IPS DF 4.7 (cell line): ENCODE data around the gene CELF2.
"Not testable (repeated sequence)": the region's sequence is repeated elsewhere in the genome, so short reads cannot be mapped to it uniquely, and the experiment has no call there.

ENCODE experiments used
- DNase-seq: peaks from one replicate; pipeline ENCODE4 v3.0.0-alpha.2; 2013; ENCODE audit warnings: low spot score; ENCODE audit errors: extremely low read depth

The CELF2 gene

DNA sequence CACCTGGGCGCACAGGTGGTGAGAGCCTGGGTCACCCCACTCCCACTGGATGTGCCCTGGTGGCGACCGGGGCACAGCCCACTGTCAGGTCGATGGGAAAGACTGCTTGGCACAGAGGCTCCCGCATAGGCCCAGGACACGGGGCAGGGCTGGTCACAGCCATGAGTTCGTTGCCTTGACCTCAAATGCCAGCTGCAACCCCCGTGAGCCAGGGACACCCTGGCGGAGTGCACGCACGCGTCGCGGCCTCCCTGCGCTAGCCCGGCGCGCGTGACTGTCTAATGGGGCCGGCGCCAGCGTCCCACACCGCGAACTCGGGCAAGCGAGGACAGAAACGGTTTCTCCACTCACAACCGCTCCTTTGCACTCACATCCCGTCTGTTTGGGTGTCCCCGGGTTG is 326.4 kb downstream of the CELF2 start:
- DNase-seq: no peak

DNA sequence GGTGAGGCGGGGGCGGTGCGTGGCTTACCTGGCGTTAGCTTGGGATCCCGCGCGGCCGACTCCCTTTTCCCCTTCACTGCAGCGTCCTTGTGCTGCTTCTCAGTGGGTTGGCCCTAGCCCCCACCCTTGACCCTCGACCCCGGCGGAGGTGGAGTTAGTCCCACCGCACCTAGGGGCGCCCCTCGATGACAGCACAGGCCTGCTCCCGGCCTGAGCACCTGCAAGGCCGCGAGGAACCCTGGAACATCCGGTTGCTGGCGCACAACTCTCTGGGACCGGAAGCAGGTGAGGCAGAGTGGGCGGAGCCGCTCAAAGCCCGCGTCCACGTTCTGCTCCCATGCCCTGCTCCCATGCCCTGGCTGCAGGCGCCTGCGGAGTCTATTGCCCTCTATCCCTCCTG is 326.9 kb downstream of the CELF2 start:
- DNase-seq: no peak

DNA sequence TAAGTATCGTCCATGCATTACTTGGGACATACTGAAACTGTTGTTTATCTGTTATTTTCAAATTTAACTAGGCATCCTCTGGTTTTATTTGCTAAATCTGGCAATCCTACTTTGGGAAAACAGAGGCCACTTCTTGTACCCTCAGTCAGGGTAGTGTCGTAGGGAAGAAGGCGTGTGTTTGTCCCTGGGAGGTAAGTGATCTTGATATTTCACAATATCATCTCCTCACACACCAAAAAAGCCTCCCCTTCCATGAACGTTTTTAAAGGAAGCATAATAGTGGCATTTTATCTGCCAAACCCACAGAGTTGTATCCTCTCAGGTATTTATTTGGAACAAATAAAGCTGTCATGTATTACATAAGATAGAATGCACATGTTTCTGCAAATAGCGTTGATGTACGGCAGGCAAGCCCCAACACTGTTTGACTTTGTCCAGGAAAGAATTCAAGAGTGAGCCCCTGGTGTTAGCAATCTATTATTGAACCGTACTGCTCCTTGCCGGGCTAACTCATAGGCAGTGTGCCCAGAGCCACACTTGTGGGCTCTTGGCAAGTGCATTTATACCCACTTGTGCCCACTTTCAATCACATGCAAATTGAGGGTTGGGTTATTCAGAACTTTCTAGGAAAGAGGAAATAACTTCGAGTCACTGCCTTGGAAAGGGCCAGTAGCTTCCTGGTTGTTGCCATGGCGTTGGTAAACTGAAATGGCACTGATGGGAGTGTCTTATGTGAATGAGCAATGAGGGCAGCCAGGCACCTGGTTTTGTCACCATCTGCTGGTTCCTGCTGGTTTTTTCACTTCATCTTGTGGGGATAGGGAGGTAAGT is 327.8 kb downstream of the CELF2 start:
- DNase-seq: peak; percentile 44

DNA sequence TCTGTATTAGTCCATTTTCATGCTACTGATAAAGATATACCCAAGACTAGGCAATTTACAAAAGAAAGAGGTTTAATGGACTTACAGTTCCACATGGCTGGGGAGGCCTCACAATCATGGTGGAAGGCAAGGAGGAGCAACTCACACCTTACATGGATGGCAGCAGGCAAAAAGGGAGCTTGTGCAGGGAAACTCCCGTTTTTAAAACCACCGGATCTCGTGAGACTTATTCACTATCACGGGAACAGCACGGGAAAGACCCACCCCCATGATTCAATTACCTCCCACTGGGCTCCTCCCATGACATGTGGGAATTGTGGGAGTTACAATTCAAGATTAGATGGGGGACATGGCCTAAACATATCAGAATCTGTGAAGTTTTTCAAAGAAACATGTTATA is 329.9 kb downstream of the CELF2 start:
- not testable (repeated sequence) for DNase-seq

DNA sequence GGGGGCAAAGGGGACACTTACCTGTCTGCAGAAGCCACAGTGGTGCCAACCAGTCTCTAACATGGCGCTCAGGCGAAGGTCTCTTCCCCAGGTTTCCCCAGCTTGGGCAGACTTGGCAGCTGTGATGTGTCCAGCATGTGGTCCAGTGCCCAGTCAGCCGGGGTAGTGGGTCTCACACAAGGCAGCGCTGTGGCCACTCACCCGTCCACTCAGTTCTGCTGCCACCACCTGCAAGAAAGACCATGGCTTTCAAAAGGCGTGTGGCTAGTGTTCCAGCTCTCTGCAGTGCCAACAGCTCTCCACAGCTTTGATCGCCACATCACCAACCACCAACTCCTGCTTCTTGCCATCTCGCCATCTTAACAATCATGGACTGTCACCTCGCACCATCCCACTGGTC is 334.1 kb downstream of the CELF2 start:
- no peak for DNase-seq

DNA sequence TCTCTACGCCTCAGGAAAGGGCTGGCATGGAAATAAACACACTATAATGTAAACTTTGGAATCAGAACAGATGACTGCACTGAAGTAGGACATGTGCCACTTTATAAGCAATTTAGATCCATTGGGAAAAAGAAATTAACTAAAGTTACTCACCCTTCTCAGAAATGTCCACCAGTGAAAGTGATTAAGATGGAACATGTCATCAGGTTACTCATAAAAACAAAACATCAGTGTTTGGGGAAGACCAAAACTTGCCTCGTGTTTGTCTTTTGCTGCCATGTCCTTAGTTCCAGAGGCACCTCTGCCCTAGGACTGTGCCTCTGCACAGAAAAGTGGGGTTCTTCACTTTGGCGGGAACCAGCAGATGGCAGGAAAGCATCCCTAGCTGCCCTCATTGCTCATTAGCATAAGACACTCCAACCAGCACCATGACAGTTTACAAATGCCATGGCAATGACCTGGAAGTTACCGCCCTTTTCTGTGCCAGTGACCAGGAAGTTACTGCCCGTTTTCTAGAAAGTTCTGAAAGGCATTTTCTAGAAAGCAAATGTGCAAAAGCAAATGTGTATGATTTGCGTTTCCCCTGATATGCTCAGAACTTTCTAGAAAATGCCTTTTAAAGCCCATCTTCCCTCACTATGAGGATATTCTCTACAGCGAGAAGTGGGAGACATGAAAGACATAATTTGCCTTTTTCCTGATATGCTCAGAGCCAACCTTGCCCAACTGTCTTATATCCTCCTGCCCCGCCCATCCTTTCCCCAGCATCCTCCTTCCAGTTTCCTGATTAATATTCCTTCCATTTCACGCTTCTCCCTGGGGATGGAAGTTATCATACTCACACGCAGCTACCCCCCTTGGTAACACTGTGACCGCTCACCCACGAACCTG is 335.6 kb downstream of the CELF2 start:
- no peak for DNase-seq

DNA sequence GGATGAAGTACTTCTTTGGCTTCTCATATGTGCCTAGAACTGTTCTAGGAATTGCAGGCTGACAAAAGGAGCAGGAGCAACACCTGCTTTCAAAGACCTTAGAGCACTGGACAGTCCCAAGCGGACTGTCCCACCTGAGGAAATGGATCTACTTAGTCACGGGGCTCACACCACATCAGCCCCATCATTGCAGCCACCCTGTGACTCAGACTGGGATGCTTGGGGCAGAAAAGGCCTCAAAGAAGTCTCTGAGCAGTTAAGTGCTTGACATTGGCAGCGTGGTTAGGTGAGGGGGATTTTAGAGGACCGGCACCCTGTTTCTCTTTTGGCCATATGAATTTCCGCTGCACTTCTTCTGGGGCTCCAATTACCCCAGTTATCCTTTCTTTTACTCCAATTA is 337.2 kb downstream of the CELF2 start:
- DNase-seq: no peak

DNA sequence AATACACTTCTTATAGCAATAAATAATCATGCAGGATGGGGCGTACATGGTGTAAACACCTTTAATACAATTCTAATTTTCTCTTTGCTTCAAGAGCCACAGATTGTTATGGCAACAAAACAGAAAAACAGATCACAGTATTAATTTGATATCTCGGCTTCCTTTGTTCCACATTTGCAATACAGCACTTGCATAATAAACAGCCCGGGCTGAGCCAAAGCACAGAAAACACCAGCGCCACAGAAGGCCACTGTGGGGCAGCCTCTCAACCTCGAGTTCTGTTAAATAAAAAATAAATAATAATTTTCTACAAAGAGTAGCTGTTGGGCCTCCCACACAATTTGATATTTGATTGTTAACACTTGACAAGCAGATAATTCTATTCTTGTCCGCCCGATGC is 337.9 kb downstream of the CELF2 start:
- DNase-seq: no peak

DNA sequence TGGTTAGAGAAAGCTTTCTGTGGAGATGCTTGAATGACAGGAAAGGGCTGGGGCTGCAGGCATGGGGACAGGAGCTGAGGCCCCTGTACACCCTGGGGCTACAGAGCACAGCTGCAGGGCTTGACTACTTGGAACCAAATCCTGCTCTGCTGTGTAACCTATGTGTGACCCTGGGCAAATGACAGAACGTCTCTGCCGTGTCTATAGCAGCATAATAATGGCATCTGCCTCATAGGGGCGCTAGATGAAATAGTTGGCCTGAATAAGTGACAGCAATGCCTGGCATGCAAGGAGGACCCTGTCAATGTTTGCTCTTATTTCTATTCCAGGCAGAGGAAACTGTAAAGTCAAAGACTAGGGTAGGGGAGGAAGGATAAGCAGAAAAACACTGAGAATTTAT is 339.8 kb downstream of the CELF2 start:
- DNase-seq: no peak

DNA sequence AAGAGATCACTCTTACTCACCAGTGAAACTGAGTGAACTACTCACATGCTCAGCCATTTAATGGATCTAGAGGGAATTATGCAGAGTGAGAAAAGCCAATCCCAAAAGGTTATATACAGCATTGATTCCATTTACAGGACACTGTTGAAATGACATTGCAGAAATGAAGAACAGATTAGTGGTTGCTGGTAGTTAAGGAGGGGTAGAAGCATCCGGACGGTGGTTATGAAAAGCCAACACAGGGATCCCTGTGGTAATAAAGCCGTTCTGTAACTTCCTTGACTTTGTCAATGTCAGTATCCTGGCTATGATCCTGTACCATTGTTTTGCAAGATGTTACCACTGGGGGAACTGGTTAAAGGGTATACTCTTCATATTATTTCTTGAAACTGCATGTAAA is 340.3 kb downstream of the CELF2 start:
- DNase-seq: no peak

DNA sequence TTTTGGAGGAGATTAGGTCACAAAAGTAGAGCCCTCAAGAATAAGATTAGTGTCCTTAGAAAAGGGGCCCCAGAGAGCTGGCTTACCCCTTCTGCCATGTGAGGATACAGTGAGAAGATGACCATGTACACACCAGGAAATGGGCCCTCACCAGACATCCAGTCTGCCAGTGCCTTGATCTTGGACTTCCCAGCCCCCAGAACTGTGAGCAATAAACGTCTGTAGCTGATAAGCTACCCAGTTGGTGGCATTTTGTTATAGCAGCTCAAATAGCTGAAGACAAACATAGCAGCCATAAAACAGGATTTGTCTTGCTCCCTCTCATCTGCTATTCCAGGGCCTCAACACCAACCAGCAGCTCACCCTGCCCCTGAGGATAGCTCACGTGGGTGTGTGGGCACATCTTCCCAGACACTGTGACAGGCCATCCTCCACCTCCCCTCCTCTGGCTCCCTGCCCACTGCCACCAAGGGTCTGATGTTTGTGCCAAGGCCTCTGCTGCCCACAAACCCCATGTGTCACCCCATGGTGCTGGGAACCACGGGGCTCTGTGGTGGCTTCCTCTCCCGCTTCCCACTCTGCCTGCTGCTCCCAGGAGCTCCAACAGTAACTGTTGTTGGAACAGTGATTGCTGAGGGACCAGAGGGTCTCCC is 341.4 kb downstream of the CELF2 start:
- DNase-seq: no peak

DNA sequence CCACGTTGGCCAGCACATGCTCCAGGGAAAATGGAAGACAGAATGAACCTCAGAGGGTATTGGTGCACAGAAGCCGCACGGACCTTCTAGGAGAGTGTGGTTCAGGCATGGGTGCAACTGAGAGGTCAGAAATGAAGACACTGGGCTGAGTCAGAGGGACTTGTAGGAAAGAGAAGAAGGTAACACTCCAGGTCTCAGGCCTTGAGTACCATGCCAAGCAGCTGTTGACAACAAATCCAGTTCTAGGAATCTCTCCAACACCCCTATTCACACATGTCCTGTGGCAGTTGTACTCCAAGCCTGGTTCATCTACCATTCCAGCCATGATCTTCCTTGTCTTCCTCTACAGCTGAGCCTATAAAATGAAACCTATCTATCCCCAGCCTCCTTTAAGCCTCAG is 342.2 kb downstream of the CELF2 start:
- DNase-seq: no peak

DNA sequence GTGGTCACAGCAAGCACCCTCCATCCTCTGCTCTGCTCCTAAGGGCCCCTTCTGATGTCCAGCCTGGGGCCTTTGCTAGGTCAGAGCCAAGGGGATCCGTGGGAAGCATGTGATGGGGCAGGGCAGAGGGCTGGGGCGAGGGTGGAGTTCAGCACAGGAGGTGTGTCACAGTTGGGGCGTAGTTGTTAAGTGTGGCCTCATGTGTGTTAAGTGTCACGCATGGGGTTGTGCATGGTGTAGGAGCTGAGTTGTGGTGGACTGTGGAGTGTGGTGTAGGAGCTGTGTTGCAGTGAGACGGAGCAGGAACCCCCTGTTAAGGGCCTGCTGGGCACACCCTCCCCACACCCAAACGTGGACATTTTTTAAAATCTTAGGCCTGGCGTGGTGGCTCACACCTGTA is 345.8 kb downstream of the CELF2 start:
- no peak for DNase-seq

DNA sequence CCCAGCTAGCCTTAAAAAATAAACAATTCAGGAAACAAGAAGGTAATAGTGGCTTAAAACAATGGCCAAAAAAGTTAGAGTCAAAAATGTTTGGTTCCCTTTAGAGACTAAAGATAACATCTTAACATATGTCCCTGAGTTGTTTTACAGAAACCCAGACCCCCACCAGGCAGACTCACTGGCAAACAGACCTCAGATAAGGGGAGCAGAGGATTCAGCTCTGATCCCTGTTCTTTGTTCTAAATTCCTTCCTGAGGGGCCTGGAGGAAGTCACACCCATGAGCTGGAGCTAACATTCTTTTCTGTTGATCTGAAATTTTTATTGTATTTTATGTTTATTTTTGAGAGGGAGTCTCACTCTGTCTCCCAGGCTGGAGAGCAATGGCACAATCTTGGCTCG is 346.6 kb downstream of the CELF2 start:
- no peak for DNase-seq

DNA sequence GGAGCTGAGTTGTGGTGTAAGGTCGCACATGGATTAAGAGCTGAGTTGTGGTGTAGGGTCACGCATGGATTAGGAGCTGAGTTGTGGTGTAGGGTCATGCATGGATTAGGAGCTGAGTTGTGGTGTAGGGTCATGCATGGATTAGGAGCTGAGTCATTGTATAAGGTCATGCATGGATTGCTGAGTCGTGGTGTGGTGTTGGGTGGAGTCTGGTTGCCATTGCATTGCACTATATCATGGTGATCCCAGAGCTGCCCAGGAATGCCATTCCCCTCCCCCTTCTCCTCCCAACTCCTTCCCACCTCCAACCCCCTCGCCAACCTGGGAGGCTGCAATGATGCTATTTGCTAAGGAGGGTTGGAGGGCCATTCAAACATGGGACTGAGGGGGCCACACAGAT is 349.2 kb downstream of the CELF2 start:
- not testable (repeated sequence) for DNase-seq

DNA sequence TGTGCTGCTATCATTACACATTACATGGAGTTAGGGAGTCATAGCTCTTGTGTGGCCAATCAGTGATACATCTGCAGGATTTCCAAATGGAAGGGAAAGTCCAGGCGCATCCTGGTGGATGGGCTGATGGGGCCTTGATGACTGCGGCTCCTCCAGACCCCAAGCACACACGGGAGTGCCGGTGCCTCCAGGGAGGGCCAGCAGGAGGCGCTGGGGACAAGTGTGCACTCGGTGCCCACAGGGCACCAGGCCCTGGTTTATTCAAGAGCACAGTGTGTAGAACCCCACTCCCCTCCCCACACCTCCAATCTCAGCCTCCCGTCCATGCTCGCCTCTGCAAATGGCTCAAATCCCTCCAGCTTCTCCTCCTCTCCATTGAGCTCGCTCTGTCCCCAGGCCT is 349.8 kb downstream of the CELF2 start:
- DNase-seq: no peak

DNA sequence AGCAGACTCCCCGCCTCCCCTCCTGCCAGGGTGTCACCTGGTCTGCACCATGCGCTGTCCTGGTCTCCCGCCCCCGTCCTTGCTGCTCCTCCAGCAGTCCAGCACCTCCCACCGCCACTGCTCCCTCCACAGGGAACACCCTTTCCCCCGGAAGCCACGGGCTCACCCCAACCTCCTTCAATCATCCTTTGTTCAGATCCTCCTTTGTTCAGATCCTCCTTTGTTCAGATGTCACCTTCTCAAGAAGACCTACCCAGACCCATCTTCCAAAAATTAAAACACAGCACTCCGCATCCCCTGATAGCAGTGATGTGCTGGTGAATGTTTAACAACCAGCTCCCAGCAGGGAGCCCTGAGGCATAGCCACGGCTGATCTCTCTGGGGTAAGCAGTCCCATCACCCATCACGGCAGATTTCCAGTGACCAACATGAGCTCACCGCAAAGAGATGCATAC is 356.1 kb downstream of the CELF2 start:
- DNase-seq: no peak

DNA sequence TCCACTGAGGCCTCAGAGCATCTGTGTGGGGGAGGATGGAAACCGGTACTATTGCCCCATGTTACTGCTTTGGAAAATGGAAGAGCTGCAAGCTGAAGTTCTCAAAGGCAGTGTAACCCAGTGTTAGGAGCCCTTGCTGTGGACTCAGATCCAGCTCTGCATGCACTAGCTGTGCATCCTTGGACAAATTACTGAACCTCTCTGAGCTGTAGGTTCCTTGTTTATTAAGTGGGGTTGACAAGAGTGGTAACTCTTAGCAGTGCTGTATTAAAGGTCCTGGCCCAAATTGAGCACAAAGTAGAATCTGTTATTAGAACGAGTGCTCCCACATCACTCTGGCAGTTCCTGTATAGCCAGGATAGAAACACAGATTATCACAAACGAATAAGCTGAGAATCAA is 359.6 kb downstream of the CELF2 start:
- no peak for DNase-seq

DNA sequence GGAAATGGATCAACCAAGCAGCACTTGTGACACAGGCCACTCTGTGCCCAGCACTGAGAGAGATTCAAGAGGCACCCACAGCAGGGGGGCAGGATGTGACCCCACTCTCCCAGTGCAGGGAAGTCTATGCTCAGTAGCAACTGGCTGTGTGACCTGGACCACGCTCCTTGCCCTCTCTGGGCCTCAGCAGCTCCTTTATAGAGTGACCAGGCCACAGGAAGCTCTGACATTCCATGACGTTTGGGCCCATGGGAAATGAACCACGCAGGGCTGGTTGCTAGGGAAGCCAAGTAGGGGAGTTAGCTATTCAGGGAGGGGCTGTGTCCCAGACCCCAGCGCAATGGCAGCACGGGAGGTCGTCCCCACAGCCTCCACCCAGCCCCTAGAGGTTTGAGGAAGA is 361.2 kb downstream of the CELF2 start:
- DNase-seq: no peak

DNA sequence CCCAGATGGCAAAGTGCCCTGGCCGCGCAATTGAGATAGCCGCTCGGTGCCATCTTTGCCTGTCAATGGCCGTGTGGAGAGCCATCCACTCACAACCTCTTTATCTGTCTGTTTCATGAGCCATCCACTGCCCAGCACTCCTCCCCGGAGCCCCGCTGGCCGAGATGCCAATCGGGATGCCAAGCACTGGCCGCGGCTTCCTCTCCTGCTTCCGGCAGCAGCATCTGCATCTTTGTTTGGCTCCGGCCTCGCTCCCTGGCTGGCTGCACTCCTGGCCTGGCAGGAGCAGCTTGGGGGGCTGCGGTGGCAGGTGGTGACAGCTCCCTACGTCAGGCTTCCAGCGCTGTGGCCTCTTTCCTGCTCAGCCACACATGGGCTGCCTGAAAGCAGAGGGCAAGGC is 362.1 kb downstream of the CELF2 start:
- no peak for DNase-seq

DNA sequence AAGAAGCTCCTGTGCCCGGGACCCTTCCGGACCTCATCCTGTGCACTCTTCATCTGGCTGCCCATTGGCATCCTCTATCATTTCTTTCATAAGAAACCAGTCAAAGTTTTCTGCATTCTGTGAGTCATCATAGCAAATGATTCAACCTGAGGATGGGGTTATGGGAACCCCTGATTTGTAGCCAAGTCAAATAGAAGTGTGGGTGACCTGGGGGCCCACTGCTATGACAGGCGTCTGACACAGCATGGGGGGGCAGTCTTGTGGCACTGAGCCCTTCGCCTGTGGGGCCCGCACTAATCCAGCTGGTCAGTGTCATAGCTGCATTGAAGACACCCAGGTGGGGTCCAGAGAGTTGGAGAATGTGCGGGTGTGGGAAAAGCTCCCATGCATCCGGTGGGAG is 363.4 kb downstream of the CELF2 start:
- DNase-seq: no peak

DNA sequence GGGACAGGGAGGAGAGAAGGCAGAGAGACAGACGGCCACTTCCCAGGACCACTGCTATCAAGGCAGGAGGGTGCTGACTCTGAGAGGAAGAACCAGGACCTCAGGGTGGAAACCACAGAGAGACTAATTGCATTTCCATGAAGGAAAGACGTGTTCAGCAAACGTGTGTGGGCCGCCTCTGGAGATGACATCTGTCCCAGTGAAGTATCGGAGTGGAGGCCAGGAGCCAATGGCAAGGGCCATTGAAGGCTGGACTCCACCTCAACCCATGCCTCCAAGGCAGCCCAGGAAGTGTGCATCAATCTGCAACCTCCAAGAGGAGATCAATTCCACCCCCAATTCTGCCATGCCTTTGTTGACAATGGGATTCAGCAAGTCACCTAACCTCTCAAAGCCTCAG is 363.8 kb downstream of the CELF2 start:
- DNase-seq: no peak
